Stimulated activated CD8-positive, alpha-beta memory T cell treated with anti-CD3 and anti-CD28 coated beads, Interleukin-12 subunit alpha, Interleukin-12 subunit beta, amount 100 ng/mL, for 24 hours (primary cell): ENCODE data around the gene TAF1B.

Source experiments
- DNase-seq: peaks from one replicate; pipeline ENCODE4 v3.0.0-alpha.2; 2020; ENCODE audit errors: extremely low read depth

TAF1B gene

GRCh38 chr2:9967053-9967775 lies 123.9 kb downstream of the TAF1B start:
- DNase-seq: no peak

GRCh38 chr2:9968553-9969497 lies 125.6 kb downstream of the TAF1B start:
- no peak for DNase-seq

- no peak for DNase-seq
Observed at GRCh38 chr2:9970200-9971044, 127.1 kb downstream of the TAF1B start.

- no peak for DNase-seq
Observed at GRCh38 chr2:9971105-9971818, 128.0 kb downstream of the TAF1B start.

- DNase-seq: no peak
Observed at GRCh38 chr2:9971890-9972289, 128.6 kb downstream of the TAF1B start.

GRCh38 chr2:9972621-9973479 lies 129.6 kb downstream of the TAF1B start:
- no peak for DNase-seq

GRCh38 chr2:9973690-9974089 lies 130.4 kb downstream of the TAF1B start:
- DNase-seq: no peak

GRCh38 chr2:9974343-9974742 lies 131.1 kb downstream of the TAF1B start:
- DNase-seq: no peak

- no peak for DNase-seq
Observed at GRCh38 chr2:9975328-9975727, 132.1 kb downstream of the TAF1B start.

GRCh38 chr2:9975805-9976447 lies 132.7 kb downstream of the TAF1B start:
- DNase-seq: no peak

- DNase-seq: no peak
Observed at GRCh38 chr2:9979977-9980376, 136.7 kb downstream of the TAF1B start.

GRCh38 chr2:9980520-9980919 lies 137.2 kb downstream of the TAF1B start:
- no peak for DNase-seq

GRCh38 chr2:9981655-9982054 lies 138.4 kb downstream of the TAF1B start:
- DNase-seq: no peak

- DNase-seq: no peak
Observed at GRCh38 chr2:9982248-9982647, 139.0 kb downstream of the TAF1B start.

- no peak for DNase-seq
Observed at GRCh38 chr2:9982891-9983290, 139.6 kb downstream of the TAF1B start.

GRCh38 chr2:9983401-9984216 lies 140.3 kb downstream of the TAF1B start:
- DNase-seq: no peak
